ENCODE measurements around the gene B4GALT4.

DNA sequence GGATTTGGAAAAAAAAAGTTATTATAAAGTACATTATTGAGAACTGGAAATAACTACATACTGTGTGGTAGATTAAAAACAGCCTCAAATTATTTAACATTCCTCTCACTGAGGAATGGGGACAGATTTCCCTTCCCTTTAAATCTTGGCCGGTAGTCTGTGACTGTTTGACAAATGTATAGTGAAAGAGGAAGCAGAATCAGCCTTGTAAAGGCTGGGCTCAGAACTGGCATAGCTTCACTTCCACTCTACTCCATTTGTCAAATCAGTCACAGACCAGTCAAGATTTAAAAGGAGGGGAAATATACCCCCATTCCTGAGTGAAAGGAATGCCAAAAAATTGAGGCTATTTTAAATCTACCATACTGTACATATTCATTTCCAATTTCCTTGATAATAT is 18.2 kb upstream of the B4GALT4 start:
- no peak for TF ChIP-seq CTCF (conservative IDR thresholded peaks at IDR 0.05; ENCODE audit: low read depth, low read length)
- no peak for TF ChIP-seq EZH2 (IDR thresholded peaks at IDR 0.05; ENCODE audit: low read length, unreplicated experiment)
